ENCODE data around the gene KAZN.

GRCh38 chr1:14724246-14724645 lies 125.8 kb downstream of the KAZN start:
- TF ChIP-seq CTCF (conservative IDR thresholded peaks at IDR 0.05; ENCODE audit: low read length) (no peak), EZH2phosphoT487 (IDR thresholded peaks at IDR 0.05; ENCODE audit: borderline replicate concordance) (no peak)
